Type B pancreatic cell (in vitro differentiated cells): ENCODE data around the gene BEND3. TPM values are rescaled to one million over a fixed set of nuclear protein-coding genes. Genes with fewer than 3 reads are reported as not detected.
"Not testable (repeated sequence)": the region's sequence is repeated elsewhere in the genome, so short reads cannot be mapped to it uniquely, and the experiment has no call there.

ENCODE experiments used
- DNase-seq: peaks from one replicate; pipeline ENCODE4 v3.0.0; 2021; ENCODE audit warnings: mixed read lengths; ENCODE audit not compliant: unreplicated experiment; ENCODE audit errors: extremely low spot score
- H3K27ac Mint-ChIP-seq: 2 replicates; pipeline ENCODE4 v1.8.0; 2021; ENCODE audit warnings: mild to moderate bottlenecking, mixed read lengths
- H3K27me3 Mint-ChIP-seq: 2 replicates; pipeline ENCODE4 v1.8.0; 2021; ENCODE audit warnings: mixed read lengths
- H3K36me3 Mint-ChIP-seq: 2 replicates; pipeline ENCODE4 v1.8.0; 2021; ENCODE audit warnings: mixed read lengths
- H3K4me1 Mint-ChIP-seq: one replicate; pipeline ENCODE4 v1.8.0; 2021; ENCODE audit warnings: mixed read lengths; ENCODE audit not compliant: unreplicated experiment
- H3K4me3 Mint-ChIP-seq: 2 replicates; pipeline ENCODE4 v1.8.0; 2021; ENCODE audit warnings: mild to moderate bottlenecking, mixed read lengths
- H3K9me3 Mint-ChIP-seq: 2 replicates; pipeline ENCODE4 v1.8.0; 2021; ENCODE audit warnings: mixed read lengths
- total RNA-seq: library from RNA; stranded (reverse); gene quantifications from 2 replicates; pipeline ENCODE4 v1.2.1, GENCODE V29; 2021; ENCODE audit warnings: low replicate concordance
- TF ChIP-seq, protein P1 (sequence below): fragments of 200-600 bp; sonication (generic); conservative IDR thresholded peaks from 2 replicates; pipeline ENCODE4 v1.5.0; 2021; ENCODE audit warnings: antibody characterized with exemption, mild to moderate bottlenecking

BEND3 gene
- total RNA-seq, 1 donor from 2014 or later: 14.4 TPM

DNA sequence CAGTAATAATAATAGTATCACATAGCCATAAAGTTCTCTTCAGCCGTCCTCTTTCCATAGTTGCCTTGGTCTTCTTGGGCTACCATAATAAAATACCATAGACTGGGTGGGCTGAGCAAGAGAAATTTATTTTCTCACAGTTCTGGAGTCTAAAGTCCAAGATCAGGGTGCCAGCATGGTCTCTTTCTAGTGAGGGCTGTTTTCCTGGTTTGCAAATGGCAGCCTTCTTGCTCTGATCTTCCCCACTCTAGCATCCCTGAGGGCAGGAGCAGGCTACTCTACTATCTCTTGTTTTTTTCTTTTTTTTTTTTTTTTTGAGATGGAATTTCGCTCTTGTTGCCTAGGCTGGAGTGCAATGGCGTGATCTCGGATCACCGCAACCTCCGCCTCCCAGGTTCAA, 8.2 kb upstream of the BEND3 start:
- H3K4me1 Mint-ChIP-seq: peaks cover 21% of the 10 kb centered on the region
- no peaks in the 10 kb centered on the region for H3K9me3 Mint-ChIP-seq
- DNase-seq: no peak
- H3K36me3 Mint-ChIP-seq: no peaks in the 10 kb centered on the region
- TF ChIP-seq, protein P1, sequence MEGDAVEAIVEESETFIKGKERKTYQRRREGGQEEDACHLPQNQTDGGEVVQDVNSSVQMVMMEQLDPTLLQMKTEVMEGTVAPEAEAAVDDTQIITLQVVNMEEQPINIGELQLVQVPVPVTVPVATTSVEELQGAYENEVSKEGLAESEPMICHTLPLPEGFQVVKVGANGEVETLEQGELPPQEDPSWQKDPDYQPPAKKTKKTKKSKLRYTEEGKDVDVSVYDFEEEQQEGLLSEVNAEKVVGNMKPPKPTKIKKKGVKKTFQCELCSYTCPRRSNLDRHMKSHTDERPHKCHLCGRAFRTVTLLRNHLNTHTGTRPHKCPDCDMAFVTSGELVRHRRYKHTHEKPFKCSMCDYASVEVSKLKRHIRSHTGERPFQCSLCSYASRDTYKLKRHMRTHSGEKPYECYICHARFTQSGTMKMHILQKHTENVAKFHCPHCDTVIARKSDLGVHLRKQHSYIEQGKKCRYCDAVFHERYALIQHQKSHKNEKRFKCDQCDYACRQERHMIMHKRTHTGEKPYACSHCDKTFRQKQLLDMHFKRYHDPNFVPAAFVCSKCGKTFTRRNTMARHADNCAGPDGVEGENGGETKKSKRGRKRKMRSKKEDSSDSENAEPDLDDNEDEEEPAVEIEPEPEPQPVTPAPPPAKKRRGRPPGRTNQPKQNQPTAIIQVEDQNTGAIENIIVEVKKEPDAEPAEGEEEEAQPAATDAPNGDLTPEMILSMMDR: no peak
- no peaks in the 10 kb centered on the region for H3K27me3 Mint-ChIP-seq
- H3K27ac Mint-ChIP-seq: no peak overlapping the region
- H3K4me3 Mint-ChIP-seq: no peak overlapping the region

DNA sequence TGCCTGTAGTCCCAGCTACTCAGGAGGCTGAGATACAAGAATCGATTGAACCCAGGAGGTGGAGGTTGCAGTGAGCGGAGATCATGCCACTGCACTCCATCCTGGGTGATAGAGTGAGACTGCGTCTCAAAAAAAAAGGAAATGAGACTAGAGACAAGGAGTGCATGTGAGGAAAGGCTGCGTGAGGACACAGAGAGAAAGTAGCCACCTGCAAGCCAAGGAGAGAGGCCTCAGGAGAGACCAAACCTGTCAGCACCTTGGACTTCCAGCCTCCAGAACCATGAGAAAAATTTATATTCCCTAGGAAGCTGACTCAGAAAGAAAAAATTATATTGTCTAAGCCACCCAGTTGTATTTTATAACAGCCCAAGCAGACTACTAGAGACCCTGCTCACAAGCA, 7.4 kb upstream of the BEND3 start:
- H3K4me3 Mint-ChIP-seq: no peak overlapping the region
- H3K27me3 Mint-ChIP-seq: no peaks in the 10 kb centered on the region
- H3K36me3 Mint-ChIP-seq: no peaks in the 10 kb centered on the region
- H3K9me3 Mint-ChIP-seq: no peaks in the 10 kb centered on the region
- H3K27ac Mint-ChIP-seq: no peak overlapping the region
- peaks cover 16% of the 10 kb centered on the region for H3K4me1 Mint-ChIP-seq
- no peak for DNase-seq
- TF ChIP-seq, protein P1: no peak

DNA sequence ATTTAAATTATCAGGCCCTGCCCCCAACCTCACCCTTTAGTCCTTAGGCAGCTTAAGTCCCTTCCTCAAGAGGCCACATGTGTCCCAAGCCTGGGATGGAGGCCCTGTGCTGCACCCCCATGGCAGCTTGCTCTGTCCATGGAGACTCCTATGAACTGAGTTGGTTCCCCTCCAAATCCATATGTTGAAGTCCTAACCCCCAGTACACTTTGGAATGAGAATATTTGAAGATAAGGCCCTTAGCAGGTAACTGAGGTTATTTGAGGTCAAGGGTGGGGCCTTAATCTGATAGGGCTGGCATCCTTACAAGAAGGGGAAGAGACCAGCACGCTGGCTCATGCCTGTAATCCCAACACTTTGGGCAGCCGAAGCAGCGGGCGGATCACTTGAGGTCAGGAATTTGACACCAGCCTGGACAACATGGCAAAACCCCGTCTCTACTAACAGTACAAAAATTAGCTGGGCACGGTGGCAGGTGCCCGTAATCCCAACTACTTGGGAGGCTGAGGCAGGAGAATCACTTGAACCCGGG, 6.7 kb upstream of the BEND3 start:
- DNase-seq: no peak
- Mint-ChIP-seq H3K4me1 (peaks cover 14% of the 10 kb centered on the region), H3K27me3 (peaks cover 2% of the 10 kb centered on the region), H3K9me3 (no peaks in the 10 kb centered on the region), H3K27ac (no peak overlapping the region), H3K36me3 (no peaks in the 10 kb centered on the region), H3K4me3 (no peak overlapping the region)
- TF ChIP-seq, protein P1: no peak

DNA sequence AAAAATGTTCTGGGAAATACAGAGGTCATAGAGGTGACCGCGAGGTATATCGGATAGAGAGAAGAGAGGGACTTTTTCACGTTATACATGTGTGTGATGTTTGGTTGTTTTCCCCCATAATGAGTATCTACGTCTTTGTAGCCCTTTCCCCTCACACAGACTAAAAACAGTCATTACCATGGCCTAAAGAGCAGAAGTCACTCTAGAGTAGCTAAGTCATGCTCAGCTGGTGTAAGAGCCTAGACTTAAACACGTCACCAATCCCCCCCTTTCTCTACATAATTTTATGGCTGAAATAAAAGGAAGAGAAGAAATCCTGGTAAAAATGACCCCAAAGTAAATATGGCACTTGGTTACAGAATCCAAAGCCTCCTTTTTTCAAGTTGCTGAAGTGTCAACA, 6.0 kb upstream of the BEND3 start:
- Mint-ChIP-seq H3K4me1 (peaks cover 21% of the 10 kb centered on the region), H3K9me3 (no peaks in the 10 kb centered on the region), H3K36me3 (no peaks in the 10 kb centered on the region), H3K4me3 (no peak overlapping the region), H3K27ac (no peak overlapping the region), H3K27me3 (peaks cover 9% of the 10 kb centered on the region)
- no peak for DNase-seq
- TF ChIP-seq, protein P1: no peak

DNA sequence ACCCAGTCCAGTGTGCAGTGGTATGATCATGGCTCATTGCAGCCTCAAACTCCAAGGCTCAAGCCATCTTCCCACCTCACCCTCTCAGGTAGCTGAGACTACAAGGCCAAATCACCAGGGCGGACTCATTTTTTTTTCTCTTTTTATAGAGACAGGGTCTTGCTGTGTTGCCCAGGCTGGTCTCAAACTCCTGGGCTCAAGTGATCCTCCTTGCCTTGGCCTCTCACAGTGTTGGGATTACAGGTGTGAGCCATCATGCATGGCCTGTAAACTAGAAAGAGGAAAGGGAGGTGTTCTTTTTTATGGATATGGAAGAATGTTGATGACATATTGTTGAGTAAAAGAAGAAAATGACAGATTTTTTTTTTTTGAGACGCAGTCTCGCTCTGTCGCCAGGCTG, 5.1 kb upstream of the BEND3 start:
- Mint-ChIP-seq H3K27ac (no peak overlapping the region), H3K4me3 (no peak overlapping the region), H3K9me3 (no peaks in the 10 kb centered on the region), H3K4me1 (peaks cover 18% of the 10 kb centered on the region), H3K27me3 (peaks cover 11% of the 10 kb centered on the region), H3K36me3 (no peaks in the 10 kb centered on the region)
- no peak for DNase-seq
- TF ChIP-seq, protein P1: no peak

DNA sequence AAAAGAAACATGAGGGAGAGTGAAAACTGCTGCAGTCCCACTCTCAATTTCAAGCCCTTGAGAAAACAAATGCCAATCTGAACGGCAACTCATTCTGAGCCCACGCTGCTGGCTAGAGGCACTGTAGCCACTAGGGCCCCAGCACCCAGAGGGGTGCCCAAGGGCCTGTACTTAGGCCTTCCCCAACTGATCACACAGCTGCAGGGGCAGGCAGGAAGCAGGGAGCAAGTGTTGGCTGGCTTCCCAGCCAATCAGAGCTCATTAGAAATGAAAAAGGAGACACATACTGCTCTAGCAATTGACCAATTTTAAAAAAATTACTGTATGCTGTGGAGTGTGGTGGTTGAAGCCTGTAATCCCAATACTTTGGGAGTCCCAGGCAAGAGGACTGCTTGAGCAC, 3.7 kb upstream of the BEND3 start:
- Mint-ChIP-seq H3K36me3 (no peaks in the 10 kb centered on the region), H3K9me3 (no peaks in the 10 kb centered on the region), H3K27ac (no peak overlapping the region), H3K27me3 (peaks cover 11% of the 10 kb centered on the region), H3K4me1 (peaks cover 10% of the 10 kb centered on the region), H3K4me3 (no peak overlapping the region)
- TF ChIP-seq, protein P1: no peak
- DNase-seq: no peak

DNA sequence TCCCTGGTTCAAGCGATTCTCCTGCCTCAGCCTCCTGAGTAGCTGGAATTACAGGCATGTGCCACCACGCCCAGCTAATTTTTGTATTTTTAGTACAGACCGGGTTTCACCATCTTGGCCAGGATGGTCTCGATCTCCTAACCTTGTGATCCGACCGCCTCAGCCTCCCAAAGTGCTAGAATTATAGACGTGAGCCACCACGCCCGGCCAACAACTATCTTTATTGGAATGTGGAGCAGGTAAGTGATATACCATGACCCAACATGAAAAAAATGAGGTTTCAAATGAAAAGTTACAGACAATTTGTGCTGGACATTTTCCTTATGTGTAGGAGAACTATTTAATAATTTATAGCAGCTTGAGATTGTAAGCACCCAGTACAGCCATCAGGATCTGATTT, 3.2 kb upstream of the BEND3 start:
- not testable (repeated sequence) for H3K27ac Mint-ChIP-seq, H3K4me3 Mint-ChIP-seq, DNase-seq, H3K9me3 Mint-ChIP-seq, H3K36me3 Mint-ChIP-seq
- Mint-ChIP-seq H3K4me1 (peaks cover 14% of the 10 kb centered on the region), H3K27me3 (peaks cover 11% of the 10 kb centered on the region)
